Measurements from ENCODE around the gene S100A2. TPM values are rescaled to one million over a fixed set of nuclear protein-coding genes. Genes with fewer than 3 reads are reported as not detected.

S100A2 gene
- total and polyA plus RNA-seq, 2 of the 13 experiments (the other 11 are each of a cell fraction or from before 2014, with no cell fraction given) = 1.2 TPM

- TF ChIP-seq THRA (CRISPR knock-in tag; IDR thresholded peaks at IDR 0.05; ENCODE audit: borderline replicate concordance) (peak; percentile 46; the same call in 1 of the 2 replicates), ZNF296 (CRISPR knock-in tag; conservative IDR thresholded peaks at IDR 0.05) (no peak), TBP (CRISPR knock-in tag; IDR thresholded peaks at IDR 0.05) (no peak), SCMH1 (CRISPR knock-in tag; IDR thresholded peaks at IDR 0.05; ENCODE audit: borderline replicate concordance) (no peak), EHMT2 (IDR thresholded peaks at IDR 0.05; ENCODE audit: borderline replicate concordance, low read depth, low read length) (no peak), CHCHD3 (CRISPR knock-in tag; IDR thresholded peaks at IDR 0.05) (no peak), ZNF574 (CRISPR knock-in tag; IDR thresholded peaks at IDR 0.05) (peak; percentile 39; the same call in 1 of the 2 replicates), ZBTB37 (CRISPR knock-in tag; IDR thresholded peaks at IDR 0.05) (no peak), ESRRA (CRISPR knock-in tag; IDR thresholded peaks at IDR 0.05; ENCODE audit: low read depth) (0 out of 2 replicates have a peak, but pooled peaks have one; percentile 38), ISL2 (CRISPR knock-in tag; IDR thresholded peaks at IDR 0.05) (peak; percentile 23; the same call in 1 of the 2 replicates), NFIB (CRISPR knock-in tag; IDR thresholded peaks at IDR 0.05; ENCODE audit: borderline replicate concordance) (no peak), XBP1 (CRISPR knock-in tag; IDR thresholded peaks at IDR 0.05) (no peak), ZBTB40 (IDR thresholded peaks at IDR 0.05) (no peak), ZBTB40 (CRISPR knock-in tag; IDR thresholded peaks at IDR 0.05) (no peak)
Observed at GRCh38 chr1:153568367-153569099, 2.9 kb upstream of the S100A2 start (continued).

Measured in HepG2 (cell line).